CD4-positive, alpha-beta T cell treated with Interleukin-6 at 100 ng/mL for 8 hours (primary cell): ENCODE data around the gene U2AF2.

Source experiments
- DNase-seq: peaks from one replicate; pipeline ENCODE4 v3.0.0-alpha.2; 2020; ENCODE audit warnings: mixed read lengths, low spot score

The U2AF2 gene

DNA sequence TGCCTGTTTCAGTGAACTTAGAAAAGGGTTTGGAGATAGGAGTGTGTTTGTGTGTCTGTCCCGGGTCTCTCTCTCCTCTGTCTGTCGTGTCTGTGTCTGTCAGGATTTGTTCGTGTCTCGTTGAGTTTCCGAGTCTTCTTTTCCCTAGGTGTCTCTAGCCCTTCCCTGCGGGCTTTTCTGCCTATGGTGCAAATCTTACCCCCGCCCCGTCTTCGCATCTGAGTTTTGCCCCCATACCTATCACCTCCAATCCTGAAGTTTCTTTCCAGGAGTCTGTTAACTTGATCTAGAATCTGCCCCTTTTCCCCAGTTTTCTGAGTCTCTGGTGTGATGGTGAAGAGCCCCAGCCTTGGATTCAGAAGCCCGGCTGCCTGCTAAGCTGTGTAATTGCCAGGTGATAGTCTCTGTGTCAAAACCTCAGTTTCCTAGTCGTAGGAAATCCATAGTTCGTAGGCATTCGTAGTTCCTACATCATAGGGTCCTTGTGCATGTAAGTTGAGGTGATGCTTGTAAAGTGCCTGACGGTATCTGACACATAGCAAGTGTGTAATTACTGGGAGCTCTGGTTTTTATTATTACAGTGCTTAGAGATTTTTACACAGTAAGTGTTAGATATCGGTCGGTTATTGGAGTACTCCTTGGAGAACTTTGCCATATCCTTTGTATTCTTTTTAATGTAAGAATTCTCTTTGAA is 21.0 kb downstream of the U2AF2 start:
- DNase-seq: no peak

DNA sequence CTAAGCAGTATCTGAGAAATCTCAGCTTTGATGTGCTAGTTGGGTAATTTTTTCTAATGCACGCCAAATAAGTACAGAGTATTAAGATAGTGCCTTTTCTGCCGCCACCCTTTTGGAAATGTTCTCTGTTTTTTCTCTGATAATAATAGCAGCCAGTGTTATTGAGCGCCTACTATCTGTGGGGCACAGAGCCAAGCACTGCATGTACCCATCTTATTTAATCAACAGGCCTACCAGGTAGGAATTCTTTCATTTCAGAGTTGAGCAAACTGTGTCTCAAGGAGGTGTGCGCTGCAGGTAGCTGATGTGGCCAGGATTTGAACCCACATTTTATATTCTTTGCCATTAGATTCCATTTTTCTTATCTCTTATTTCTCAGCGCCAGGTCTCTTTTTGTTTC is 21.5 kb downstream of the U2AF2 start:
- DNase-seq: no peak

DNA sequence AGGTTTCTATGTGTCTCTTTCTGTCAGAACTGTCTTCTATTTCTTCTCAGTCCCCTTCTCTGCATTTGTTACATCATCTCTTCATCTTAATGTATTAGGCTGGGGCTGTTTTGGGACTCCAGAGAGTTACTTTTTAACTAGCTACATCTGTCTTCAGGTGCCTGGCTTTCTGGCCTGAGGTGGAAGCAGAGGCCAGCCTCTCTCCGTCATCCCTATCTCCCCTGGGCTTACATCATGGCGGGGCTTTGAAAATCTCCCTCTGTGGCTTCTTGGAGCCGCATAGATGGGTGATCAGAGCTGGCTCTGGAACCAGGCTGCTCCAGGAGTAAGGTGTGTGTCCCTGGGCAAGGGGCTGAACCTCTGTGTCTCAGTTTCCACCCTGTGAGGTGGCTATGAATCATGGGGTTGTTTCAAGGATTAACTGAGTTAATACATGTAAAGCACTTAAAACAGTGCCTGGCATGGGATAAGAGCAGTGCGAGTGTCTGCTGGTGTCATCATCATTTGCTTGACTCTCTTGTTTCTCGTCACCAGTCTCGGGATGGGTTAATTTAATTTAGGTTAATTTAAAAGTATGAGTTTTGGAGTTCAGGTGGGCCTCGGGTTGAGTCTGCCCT is 22.2 kb downstream of the U2AF2 start:
- DNase-seq: no peak

DNA sequence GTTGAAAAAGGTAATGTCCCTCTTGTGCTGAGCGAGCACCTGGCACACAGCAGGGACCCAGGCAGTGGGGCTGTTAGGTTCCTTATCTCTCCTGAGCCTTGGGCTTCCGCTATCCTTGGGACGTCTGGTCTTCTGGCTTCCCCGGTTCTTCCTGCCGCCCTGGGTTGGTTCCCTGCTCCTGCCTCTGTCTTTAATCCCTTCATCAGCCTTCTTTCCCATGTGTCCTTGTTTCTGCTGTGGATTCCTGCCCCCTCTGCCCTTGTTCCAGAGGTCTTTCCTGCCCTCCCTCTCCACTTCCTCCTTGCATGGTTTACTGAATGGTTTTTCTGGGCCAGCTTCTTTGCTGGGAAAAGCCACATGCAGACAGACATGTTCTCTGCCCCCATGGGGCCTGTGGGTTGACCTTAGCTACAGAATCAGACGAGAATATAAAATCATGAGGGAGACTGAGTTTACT is 22.8 kb downstream of the U2AF2 start:
- DNase-seq: no peak

DNA sequence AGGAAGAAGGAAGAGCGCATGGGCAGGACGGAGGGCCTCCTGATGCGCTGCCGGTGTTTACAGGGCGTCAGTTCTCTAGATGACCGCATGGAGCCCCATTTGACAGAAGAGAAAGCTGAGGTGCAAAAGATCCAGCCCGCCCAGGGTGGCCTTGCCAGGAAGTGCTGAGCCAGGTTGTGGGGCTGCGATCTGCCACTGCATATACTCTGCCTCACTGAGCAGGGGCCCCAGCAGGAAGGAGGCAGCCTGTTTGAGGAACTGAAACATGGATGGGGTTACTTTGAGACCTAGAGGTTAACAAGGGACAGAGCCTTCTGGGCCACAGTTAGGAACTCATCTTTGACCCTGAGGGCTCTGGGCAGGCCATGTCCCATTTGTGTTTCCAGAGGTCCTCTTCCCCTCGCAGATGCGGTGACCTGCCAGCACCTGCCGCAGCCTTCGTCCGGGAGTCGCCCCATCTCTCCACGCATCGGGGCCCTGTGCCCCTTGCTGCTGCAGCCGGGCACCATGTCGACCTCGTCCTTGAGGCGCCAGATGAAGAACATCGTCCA is 23.4 kb downstream of the U2AF2 start:
- DNase-seq: no peak

DNA sequence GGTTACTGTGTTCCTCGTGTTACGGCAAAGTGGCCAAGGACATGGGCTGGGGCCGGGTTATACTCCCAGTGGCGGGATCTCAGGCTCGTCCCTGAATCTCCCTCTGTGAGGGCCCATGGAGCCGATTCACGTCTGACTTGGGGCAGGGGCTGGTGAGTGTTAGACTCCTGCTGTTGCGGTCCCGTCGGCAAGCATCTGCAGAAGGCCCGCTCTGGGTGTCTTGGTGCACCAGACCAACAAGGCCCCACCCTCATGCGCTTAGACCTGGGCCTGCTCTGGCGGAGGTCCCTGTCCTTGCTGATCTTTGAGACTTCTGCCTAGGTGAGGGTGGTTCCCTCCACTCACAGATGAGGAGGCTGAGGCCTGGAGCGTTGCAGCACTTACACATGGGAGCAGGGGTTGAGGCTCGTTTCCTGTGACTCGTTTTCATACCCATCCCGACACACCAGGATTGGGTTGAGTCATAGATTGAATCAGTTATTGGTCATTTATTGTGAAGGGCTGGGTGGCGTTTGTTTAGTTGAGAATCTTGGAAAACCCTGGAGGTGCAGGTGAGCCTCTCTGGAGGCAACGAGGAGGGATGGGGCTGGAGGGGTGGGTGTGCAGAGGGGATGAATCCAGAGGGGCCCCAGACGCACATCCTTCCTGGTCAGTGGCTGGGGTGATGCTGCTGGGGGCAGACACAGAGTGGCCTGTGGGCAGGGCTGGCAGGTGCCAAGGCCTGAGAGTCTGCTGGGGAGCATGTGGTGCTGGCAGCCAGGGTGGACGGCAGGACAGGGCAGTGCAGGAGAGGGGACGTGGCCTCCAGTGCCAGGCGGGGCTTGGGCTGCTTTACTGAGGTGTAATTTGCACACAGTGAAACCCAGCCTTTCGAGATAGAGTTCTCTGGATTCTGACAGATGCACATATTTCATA is 24.8 kb downstream of the U2AF2 start:
- DNase-seq: no peak

DNA sequence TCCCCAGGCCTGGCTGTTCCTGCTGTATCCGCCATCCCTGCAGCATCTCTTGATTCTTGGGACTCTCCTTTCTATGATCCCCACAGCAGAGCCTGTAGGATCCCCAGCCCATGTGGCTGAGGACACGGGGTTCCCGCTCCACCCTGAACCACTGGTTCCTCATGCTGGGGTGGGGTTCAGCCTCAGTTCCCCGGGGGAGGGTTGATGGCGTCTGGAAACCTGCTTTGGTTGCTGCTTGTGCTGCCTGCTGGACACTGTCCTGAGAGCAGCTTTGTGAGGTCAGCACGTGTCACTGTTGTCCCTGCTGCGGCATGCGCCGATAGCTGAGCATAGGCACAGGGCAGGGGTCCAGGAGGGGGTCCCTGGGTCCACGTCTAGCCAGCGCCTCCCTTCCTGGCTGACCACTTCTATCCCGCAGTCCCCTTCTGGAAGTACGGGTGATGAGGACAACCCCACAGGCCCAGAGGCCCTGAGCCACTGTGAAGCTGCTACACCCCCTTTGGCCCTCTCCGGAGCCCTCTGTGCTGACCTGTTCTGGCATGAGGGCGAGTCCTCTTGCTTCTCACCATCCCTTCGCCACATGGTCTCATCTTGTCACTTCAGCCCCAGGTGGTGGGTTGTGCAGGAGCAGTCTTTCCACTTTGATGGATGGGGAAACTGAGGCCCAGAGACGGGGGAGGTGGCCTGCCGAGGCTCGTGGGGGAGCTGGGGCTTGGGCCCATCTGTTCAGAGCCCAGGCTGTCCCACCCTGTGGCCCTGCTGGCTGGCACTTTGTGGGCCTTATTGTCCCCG is 25.7 kb downstream of the U2AF2 start:
- DNase-seq: no peak

DNA sequence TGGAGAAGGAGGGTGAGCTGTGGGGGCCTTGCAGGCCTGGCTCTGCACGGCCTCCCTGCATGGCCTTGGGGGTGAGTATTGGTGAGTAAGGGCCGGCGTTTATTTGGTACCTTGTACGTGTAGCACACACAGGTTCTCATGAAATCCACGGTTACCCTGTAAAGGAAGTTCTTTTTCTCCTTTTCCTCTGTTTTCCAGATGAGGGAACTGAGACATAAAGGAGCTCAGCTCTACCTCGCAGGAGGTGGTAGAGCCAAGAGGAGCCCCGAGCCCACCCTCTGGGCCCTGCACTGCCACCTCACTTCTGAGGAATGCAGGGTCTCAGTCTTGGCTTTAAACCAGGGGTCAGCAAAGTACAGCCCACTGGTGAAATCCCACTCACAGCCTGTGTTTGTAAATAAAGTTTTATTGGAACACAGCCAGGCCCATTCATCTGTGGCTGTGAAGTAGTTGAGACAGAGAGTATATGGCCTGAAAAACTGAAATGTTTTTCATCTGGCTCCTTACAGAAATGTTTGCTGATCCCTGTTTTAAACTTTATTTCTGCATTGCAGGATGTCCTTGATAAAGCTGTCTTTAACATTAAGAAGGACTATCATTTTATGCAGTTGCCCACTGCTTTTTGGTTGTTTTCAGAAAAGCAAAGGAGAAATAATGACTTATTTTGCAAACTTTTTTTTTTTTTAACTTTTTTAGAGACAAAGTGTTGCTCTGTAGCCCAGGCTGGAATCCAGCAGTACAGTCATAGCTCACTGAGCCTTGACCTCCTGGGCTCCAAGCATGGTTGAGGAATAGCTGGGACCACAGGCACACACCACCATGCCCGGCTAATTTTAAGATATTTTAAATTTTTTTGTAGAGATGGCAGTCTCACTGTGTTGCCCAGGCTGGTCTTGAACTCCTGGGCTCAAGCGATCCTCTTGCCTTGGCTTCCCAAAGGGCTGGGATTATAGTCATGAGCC is 26.6 kb downstream of the U2AF2 start:
- DNase-seq: no peak

DNA sequence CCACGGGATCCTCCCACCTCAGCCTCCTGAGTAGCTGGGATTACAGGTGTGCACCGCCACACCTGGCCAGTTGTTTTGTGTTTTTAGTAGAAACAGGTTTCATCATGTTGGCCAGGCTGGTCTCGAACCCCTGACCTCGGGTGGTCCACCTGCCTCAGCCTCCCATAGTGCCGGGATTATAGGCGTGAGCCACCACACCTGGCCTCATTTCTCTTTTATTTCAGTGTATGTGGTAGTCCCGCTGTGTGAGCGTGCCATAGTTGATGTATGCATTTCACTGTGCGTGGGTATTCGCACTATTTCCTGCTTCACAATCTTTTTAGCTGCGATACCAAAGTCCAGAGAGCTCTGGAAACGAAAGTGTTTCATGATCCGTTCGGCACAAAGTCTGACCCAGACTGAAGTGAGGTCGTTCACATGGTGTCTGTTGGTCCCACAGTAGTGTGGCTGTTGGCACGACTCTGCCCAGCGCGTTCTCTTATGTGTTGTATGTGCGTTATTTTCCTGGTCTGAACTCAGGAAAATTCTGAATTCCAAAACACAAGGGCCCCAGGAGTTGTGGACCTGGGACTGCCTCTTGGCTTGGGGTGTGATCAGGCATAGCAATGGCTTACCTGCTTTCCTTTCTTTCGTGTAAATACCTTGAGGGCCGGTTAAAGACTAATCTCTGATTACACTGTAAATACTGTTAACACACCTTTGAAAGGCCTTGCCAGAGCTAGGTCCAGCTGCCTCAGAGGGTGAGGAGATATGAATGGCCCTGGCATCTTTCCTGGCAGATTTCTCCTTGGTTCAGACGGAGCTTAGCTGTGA is 28.8 kb downstream of the U2AF2 start:
- DNase-seq: no peak

DNA sequence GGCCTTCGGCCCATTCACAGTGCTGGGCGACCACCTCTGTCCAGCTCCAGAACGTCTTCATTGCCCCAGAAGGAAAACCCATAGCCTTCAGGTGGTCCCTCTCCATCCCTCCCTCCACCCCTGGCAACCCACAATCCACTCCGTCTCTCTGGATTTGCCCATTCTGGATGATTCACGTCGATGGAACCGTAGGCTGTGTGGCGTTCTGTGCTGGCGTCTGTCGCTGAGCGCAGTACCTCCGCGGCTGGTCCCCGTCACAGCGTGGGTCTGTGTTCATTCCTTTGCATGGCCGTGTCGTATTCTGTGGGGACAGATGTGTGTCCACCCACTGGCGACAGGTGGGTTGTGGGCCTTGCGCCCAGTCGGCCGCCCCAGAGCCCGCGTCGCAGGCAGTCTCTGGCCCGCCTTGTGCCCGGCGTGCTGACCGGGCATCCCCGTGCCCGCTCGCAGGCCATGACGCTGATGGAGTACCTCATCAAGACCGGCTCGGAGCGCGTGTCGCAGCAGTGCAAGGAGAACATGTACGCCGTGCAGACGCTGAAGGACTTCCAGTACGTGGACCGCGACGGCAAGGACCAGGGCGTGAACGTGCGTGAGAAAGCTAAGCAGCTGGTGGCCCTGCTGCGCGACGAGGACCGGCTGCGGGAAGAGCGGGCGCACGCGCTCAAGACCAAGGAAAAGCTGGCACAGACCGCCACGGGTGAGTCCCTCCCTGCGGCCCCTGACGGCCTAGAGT is 30.3 kb downstream of the U2AF2 start:
- DNase-seq: no peak

DNA sequence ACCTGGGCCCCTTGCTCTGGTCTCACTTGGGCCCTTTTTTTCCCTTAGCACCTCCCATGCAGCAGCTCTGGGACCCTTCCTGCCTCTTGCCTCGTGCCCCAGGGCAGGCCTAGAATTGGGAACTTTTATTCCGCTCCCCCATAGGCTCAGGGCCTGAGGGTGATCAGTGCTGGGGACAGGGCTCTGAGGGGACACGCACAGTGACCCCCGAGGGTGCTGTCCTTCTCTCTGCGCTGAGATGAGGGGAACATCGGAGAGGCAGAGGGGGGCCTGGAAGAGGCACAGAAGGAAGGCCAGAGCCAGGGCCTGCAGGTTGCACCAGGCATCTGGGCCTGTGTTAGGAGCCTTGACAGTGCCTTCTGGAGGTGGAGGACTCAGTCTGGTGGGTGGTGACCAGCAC is 30.9 kb downstream of the U2AF2 start:
- no peak for DNase-seq

DNA sequence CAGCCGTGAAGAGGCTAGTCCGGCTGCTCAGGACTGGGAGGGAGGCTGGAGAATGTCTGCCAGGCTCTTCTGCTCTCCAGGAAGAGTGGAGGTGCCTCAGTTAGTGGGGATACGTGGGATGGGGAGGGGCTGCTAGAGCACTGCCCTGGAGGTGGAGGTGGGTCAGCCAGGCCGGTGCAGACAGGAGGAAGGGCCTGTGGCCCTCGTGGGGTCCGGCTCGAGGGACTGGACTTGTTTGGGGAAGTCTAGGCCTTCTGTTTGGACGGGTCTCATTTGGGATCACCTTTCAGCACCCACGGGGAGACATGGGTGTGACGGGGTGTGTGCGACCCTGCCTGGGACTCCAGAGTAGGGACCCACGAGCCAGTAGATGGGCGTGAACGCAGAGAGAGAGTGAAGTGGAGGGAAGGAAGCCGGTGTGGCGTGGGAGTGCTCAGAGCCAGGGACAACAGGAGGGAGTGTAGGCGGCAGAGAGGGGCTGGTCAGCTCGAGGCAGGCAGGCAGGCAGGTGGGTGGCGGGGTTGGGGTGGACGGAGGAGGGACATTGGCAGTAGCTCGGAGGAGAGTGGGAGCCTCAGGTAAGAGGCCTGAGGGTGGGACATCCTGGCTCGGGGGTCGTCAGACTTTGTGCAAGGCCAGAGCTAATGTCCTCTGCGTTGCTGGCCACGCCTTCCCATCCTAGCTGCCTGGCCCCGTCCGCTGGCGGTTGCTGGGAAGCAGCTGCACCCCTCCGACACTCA is 31.6 kb downstream of the U2AF2 start:
- no peak for DNase-seq

DNA sequence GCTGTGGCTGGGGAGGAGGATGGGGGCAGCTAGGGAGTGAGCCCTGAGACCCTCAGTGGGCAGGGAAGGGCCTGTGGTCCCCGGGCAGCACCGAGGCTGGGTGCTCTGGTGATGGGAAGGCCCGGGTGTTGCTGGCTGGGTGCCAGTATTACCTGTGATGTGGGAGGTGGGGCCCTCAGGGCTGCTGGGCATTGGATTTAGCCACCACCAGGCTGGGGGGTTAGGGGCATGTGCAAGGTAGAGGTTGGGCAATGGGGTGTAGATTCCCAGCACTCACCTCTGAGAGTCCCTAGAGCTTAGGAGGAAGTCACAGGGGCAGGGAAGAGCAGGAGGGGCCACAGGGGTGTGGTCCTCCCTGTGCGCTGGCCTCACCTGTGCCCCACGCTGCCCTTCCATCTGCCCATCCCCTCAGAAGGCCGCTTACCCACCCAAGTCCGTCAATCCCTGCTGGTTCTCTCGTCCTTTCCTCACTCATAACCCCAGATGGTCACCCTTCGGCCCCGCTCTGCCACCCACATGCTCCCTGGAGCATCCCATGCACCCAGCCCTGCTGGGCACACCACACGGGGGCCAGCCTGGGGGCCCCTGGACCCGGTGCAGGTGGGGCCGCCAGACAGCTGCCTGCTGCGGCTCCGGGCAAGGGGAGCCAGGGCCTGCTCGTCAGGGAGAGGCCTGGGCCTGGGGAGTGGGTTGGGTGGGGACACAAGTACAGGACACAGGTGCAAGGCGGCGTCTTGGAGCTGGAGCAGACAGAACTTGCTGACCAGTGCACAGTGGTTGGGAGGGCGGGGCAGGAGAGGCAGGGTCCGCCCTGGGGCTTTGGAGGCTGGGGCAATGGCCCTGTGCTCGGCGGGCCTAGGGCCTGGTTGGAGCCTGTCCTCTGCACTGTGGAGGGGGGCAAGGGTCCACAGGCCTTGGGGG is 32.7 kb downstream of the U2AF2 start:
- DNase-seq: no peak

DNA sequence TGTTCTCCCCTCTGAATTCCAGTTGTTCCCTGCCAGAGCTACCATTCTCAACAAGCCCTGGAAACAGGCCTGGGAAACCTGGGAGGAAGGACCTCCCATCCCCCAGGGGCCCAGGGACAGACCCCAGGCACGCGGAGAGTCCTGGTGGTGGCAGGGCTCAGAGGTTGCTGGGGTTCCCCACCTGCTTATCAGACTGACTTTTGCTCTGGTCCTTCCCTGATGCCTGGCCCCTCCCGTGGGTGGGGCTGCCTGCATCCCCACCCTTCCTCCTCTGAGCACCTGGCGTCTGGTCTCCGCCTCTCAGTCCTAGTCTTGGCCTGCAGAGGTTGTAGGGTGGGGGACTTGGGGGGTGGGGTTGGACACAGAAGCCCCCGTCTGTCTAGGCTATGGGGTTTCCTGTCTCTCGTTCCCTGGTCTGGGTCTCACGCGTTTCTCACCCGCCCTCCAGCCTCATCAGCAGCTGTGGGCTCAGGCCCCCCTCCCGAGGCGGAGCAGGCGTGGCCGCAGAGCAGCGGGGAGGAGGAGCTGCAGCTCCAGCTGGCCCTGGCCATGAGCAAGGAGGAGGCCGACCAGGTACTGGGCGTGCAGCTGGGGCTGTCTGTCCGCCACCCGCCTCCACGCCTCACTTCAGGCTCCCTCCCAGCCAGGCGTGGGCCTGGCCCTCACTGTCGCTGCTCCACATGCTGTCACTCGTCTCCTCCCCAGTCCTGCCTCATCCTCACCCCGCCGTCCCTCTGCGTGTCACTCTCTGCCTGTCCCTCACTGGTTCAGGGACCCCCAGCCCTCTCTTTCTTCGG is 33.8 kb downstream of the U2AF2 start:
- DNase-seq: no peak

DNA sequence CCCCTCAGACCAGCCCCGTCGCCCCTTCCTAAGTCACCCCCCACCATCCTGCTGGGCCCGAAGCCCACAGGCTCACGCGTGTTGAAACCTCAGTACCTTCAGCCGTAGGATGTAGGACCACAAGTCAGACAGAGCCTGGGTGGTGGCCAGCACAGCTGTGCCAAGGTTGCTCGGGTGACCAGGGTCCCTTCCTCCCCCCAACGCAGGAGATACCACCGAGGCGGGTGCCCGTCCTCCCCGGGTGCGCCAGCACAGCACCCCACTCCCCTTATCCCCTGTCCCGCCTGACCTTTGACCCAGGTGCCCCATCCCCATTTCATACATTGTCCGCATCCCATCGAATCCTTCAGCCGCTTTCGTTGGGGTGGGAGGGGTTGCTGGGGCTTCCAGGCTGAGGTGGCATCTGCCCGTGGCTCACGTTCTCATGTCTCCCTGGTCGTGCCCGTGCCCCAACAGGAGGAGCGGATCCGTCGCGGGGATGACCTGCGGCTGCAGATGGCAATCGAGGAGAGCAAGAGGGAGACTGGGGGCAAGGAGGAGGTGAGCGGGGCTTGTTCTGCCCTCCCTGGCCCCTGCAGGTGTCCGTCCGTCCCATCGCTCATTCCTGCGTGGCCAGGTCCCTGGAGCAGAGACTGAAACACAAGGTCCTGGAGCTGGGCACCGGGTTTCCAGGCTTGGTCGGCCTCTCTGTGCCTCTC is 34.7 kb downstream of the U2AF2 start:
- no peak for DNase-seq
